HG03060 (cell line): ENCODE measurements around the gene CRTC1.

Source experiments
- ATAC-seq: cut with Tn5 transposase; IDR thresholded peaks from one replicate; pipeline ENCODE4 v1.9.1; 2021; ENCODE audit warnings: low read depth, moderate number of reproducible peaks; ENCODE audit not compliant: unreplicated experiment

The CRTC1 gene

GRCh38 chr19:18697680-18698079 is 14.2 kb downstream of the CRTC1 start:
- ATAC-seq: no peak

- no peak for ATAC-seq
Observed at GRCh38 chr19:18698321-18699167, 15.1 kb downstream of the CRTC1 start.

DNA sequence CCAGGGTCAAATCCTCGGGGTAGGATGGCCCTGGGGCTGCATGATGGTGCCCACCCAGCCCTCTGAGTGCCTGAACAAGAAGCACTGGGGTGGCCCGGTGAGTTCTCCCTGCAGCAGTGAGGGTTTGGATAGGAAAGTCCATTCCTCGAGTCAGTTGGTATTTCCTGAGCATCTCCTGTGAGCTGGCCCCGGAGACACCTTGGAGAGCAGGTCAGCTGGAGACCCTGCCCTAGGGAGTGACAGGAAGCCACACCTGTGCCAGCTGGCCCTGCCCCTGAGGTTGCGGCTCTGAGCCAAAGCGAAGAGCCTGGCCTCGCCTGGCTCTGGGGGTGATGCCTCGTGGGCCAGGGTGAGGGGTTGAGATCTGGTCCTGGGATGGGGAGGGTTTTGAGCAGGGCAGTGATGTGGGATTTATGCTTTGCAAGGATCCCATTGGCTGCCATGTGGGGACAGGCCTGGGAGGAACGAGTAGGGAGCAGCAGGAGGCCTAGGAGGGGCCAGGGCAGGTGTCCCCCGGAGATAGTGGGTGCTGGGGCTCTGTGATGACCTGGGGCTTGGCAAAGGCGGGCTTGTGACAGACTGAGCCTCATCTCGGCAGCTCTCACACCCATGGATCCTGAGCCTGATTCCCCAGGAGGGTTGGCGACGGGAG is 16.0 kb downstream of the CRTC1 start:
- no peak for ATAC-seq

- ATAC-seq: no peak
Observed at GRCh38 chr19:18700501-18701249, 17.2 kb downstream of the CRTC1 start.

DNA sequence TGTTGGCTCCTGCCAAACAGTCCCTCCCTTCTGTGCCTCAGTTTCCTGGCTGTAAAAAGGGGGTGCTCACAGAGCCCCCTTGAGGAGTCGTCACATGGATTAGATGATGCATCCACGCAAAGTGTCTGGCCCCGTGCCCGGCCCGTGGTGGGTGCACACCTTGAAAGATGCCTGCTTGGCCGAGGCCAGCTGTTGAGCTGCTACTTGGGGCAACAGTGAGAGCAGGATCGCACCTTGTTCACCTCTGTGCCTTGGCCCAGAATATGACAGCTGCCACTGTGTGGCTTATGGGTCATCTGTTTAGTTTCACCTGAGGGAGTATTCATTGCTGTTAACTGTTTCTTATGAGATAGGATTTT is 17.7 kb downstream of the CRTC1 start:
- no peak for ATAC-seq

DNA sequence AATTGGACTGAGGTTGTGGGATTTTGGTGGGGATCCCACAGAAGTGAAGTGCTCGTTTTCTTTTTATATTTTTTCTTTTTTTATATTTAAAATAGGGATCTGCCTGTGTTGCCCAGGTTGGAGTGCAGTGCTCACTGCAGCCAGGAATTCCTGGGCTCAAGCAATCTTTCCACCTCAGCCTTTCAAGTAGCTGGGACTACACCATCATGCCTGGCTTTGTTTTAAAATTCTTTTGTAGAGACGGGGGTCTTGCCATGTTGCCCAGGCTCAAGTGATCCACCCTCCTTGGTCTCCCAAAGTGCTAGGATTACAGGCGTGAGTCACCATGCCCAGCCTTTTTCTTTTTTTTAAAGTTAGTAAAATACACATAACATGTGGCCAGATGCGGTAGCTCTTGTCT is 20.6 kb downstream of the CRTC1 start:
- no peak for ATAC-seq

DNA sequence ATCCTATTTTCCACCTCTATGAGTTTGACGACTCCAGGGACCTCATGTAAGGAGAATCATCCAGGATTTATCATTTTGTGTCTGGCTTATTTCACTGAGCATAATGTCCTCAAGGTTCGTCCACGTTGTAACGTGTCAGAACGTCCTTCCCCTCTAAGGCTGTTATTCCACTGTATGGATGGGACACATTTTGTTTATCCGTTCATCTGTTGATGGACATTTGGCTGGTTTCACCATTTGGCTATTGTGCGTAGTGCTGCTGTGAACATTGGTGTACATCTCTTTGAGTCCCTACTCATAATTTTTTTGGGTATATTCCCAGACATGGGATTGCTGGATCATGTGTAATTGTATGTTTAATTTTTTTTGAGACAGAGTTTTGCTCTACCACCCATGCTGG is 21.5 kb downstream of the CRTC1 start:
- ATAC-seq: no peak

GRCh38 chr19:18708452-18709231 is 25.2 kb downstream of the CRTC1 start:
- no peak for ATAC-seq

GRCh38 chr19:18709546-18709945 is 26.1 kb downstream of the CRTC1 start:
- ATAC-seq: no peak

- no peak for ATAC-seq
Observed at GRCh38 chr19:18710186-18710585, 26.7 kb downstream of the CRTC1 start.

GRCh38 chr19:18710996-18711751 is 27.7 kb downstream of the CRTC1 start:
- ATAC-seq: no peak

- ATAC-seq: no peak
Observed at GRCh38 chr19:18711893-18712292, 28.4 kb downstream of the CRTC1 start.

- ATAC-seq: no peak
Observed at GRCh38 chr19:18712981-18713380, 29.5 kb downstream of the CRTC1 start.

- ATAC-seq: no peak
Observed at GRCh38 chr19:18713550-18714117, 30.2 kb downstream of the CRTC1 start.

DNA sequence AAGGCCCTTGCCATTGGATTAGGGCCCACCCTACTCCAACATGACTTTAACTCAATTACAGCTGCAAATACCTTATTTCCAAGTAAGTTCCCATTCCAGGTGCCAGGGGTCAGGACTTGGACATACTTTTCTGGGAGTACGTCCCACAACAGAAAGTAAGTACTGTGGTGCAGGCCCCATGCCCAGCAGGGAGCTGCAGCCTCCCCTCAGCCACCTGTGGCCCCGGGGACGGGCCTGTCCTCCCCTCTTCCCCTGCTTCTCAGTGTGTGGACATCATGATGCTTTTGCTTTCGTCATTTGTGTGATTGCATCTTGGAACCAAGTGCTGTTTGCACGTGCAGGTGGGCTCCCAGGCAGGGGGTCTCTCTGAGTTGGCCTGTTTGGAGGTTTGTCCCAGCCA is 31.9 kb downstream of the CRTC1 start:
- no peak for ATAC-seq

DNA sequence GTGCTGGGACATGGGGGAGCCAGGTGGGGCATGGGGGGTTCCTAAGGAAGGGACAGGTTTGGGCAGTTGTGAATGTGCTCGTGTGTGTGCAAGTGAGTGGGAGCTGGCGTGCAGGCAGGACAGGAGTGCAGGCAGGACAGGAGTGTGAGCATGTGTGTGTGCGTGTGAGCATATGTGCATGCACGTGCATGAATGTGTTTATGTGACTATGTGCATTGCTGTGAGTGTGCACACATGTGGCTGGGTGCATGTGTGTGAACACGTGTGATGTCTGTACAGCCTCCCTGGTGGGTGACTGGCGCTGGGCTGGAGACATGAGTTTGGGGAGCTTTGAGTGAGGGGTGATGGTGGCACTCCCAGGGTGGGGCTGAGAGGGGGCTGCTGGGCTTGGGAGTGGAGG is 33.4 kb downstream of the CRTC1 start:
- ATAC-seq: no peak

GRCh38 chr19:18717601-18718000 is 34.1 kb downstream of the CRTC1 start:
- ATAC-seq: no peak

- ATAC-seq: no peak
Observed at GRCh38 chr19:18718015-18718526, 34.6 kb downstream of the CRTC1 start.

- ATAC-seq: no peak
Observed at GRCh38 chr19:18718846-18719458, 35.5 kb downstream of the CRTC1 start.
